Kidney (tissue), 14 donors: ENCODE data around the gene NUDT3. TPM values are rescaled to one million over a fixed set of nuclear protein-coding genes. Genes with fewer than 3 reads are reported as not detected.

Source experiments
- DNase-seq, 5 donors: peaks; one replicate each; pipeline ENCODE4 v3.0.0-alpha.2; 2013 to 2020
- FAIRE-seq: peaks from 2 replicates; lab custom pipeline; 2012; peaks lifted over from hg19 to GRCh38; lab: Jason Lieb, UNC
- H3K27ac ChIP-seq, 2 donors: one replicate each; pipeline ENCODE4 v1.7.0; 2013; ENCODE audit warnings: low read depth in 2 of 2, low read length in 2 of 2, inconsistent platforms in 1 of 2
- H3K27me3 ChIP-seq: one replicate; pipeline ENCODE4 v1.7.1; 2013; ENCODE audit warnings: low read length, inconsistent platforms; ENCODE audit not compliant: control insufficient read depth, insufficient read depth
- H3K36me3 ChIP-seq, 3 donors: one replicate each; pipeline versions ENCODE4 v1.7.0 to v1.7.1; 2013; ENCODE audit warnings: low read length in 3 of 3, control low read depth in 1 of 3, inconsistent platforms in 1 of 3; ENCODE audit not compliant: insufficient read depth in 3 of 3, control insufficient read depth in 2 of 3
- H3K4me1 ChIP-seq, 3 donors: one replicate each; pipeline versions ENCODE4 v1.7.0 to v1.7.1; 2013; ENCODE audit warnings: low read length in 3 of 3, inconsistent platforms in 1 of 3, low read depth in 1 of 3; ENCODE audit not compliant: control insufficient read depth in 2 of 3, insufficient read depth in 2 of 3
- H3K4me3 ChIP-seq, 3 donors: one replicate each; pipeline versions ENCODE4 v1.7.0 to v1.8.1; 2013; ENCODE audit warnings: low read length in 3 of 3, control low read depth in 1 of 3, inconsistent platforms in 1 of 3
- H3K9ac ChIP-seq, 3 donors: one replicate each; pipeline versions ENCODE4 v1.7.0 to v1.7.1; 2013; ENCODE audit warnings: low read length in 3 of 3, control low read depth in 1 of 3, inconsistent platforms in 1 of 3
- H3K9me3 ChIP-seq, 3 donors: one replicate each; pipeline versions ENCODE4 v1.7.0 to v1.7.1; 2013; ENCODE audit warnings: low read length in 3 of 3, control low read depth in 1 of 3, inconsistent platforms in 1 of 3; ENCODE audit not compliant: control insufficient read depth in 2 of 3, insufficient read depth in 1 of 3
- intact Hi-C: fragments of 100-400 bp; cut with DNase I; formaldehyde crosslinking; loops from one replicate; pipeline ENCODE4 v1.11.1; 2022
- polyA plus RNA-seq: library from polyadenylated mRNA; stranded (reverse); fragments of 350-450 nt; fragmentation: Illumina TruSeq; extraction: RNeasy Lipid Tissue Mini Kit (QIAGEN cat#74804); gene quantifications from one replicate; pipeline ENCODE4 v1.2.3, GENCODE V29; 2014; ENCODE audit warnings: low read depth, low replicate concordance; ENCODE audit not compliant: insufficient read depth
- total RNA-seq: library from RNA; stranded (reverse); fragmentation: NEBNext Ultra II Directional; extraction: Animal tissue kit (Norgen Biotek cat#: 25700); gene quantifications from one replicate; pipeline ENCODE4 v1.2.1, GENCODE V29; 2021
- TF ChIP-seq, protein P1 (sequence below): IDR thresholded peaks from 3 replicates; pipeline ENCODE4 v1.5.1; 2012; ENCODE audit warnings: mild to moderate bottlenecking, moderate library complexity, borderline replicate concordance; ENCODE audit not compliant: insufficient read depth; ENCODE audit errors: extremely low read depth
- donor health status: control.
- donor health status: control.
- donor health status: control.
- donor health status: control.
- donor health status: control.
- donor health status: DM: yes; HTN: yes; CAD: no.
- donor health status: Normal renal cell carcinoma (clear cell type).

NUDT3 gene
- total and polyA plus RNA-seq, 2 donors from 2014 or later = 17.7 to 53.8 TPM

GRCh38 chr6:34390531-34391472 is 1.7 kb downstream of the NUDT3 start:
- Histone ChIP-seq H3K4me3 (peak overlapping the region; percentile 57 to 77 (median 76)), H3K27me3 (no peaks in the 10 kb centered on the region), H3K9me3 (no peaks in the 10 kb centered on the region), H3K27ac (peak overlapping the region in 1 of 2 donors; percentile 52), H3K4me1 (peaks cover 0 to 15% (median 11%) of the 10 kb centered on the region in 3 donors), H3K9ac (peak overlapping the region in 2 of 3 donors; percentile 54 to 78), H3K36me3 (no peaks in the 10 kb centered on the region)
- DNase-seq = peak in 3 of 5 donors; percentile 37 to 68 (median 52)
- TF ChIP-seq, protein P1, sequence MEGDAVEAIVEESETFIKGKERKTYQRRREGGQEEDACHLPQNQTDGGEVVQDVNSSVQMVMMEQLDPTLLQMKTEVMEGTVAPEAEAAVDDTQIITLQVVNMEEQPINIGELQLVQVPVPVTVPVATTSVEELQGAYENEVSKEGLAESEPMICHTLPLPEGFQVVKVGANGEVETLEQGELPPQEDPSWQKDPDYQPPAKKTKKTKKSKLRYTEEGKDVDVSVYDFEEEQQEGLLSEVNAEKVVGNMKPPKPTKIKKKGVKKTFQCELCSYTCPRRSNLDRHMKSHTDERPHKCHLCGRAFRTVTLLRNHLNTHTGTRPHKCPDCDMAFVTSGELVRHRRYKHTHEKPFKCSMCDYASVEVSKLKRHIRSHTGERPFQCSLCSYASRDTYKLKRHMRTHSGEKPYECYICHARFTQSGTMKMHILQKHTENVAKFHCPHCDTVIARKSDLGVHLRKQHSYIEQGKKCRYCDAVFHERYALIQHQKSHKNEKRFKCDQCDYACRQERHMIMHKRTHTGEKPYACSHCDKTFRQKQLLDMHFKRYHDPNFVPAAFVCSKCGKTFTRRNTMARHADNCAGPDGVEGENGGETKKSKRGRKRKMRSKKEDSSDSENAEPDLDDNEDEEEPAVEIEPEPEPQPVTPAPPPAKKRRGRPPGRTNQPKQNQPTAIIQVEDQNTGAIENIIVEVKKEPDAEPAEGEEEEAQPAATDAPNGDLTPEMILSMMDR = no peak
- FAIRE-seq = no peak
- intact Hi-C loops = no loop called here

- Histone ChIP-seq H3K9me3 (no peaks in the 10 kb centered on the region), H3K27me3 (no peaks in the 10 kb centered on the region), H3K4me3 (no peak overlapping the region), H3K36me3 (no peaks in the 10 kb centered on the region), H3K27ac (no peak overlapping the region), H3K4me1 (peaks cover 0 to 20% (median 15%) of the 10 kb centered on the region in 3 donors), H3K9ac (no peak overlapping the region)
- FAIRE-seq (no peak), DNase-seq (no peak)
- intact Hi-C loops = no loop called here
- TF ChIP-seq, protein P1 = no peak
Observed at GRCh38 chr6:34389034-34389433, 3.4 kb downstream of the NUDT3 start.

DNA sequence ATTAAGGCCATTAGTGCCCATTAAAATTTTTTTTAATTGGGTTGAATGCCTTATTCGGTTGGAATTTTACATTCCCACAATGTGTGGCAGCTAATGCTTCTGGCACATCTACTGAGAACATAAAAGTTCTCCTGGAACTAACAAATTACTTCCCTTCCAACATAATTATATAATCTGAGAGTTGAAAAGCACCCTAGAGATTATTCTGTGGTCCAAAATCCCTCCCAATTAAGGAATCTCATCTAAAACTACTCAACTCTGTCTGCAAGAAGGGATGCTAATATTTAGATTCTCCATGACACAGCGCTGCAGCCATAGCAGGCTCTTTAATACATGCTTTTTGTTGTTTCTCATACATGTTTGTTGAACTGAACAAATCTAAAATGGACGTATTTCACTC is 4.0 kb downstream of the NUDT3 start:
- intact Hi-C loops = no loop called here
- Histone ChIP-seq H3K4me1 (peaks cover 0 to 20% (median 20%) of the 10 kb centered on the region in 3 donors), H3K9ac (no peak overlapping the region), H3K9me3 (no peaks in the 10 kb centered on the region), H3K4me3 (no peak overlapping the region), H3K36me3 (no peaks in the 10 kb centered on the region), H3K27ac (no peak overlapping the region), H3K27me3 (no peaks in the 10 kb centered on the region)
- FAIRE-seq (no peak), DNase-seq (no peak)
- TF ChIP-seq, protein P1 = no peak
